ENCODE measurements around the gene NSUN6. TPM values are rescaled to one million over a fixed set of nuclear protein-coding genes. Genes with fewer than 3 reads are reported as not detected.

The NSUN6 gene
- total and polyA plus RNA-seq, 4 donors: 16.3 to 47.6 (median 25.0) TPM

- Histone ChIP-seq H3K36me3 (ENCODE audit: control insufficient read depth in 4 of 4, insufficient read depth in 3 of 4, low read depth in 1 of 4, low read length in 3 of 4) (peaks cover 0 to 6% (median 3%) of the 10 kb centered on the region in 4 donors), H3K27me3 (ENCODE audit: control insufficient read depth in 4 of 4, insufficient read depth in 4 of 4, low read length in 3 of 4) (no peaks in the 10 kb centered on the region), H3K4me3 (ENCODE audit: low read depth in 1 of 3, low read length in 3 of 3) (no peak overlapping the region), H3K9ac (ENCODE audit: low read depth in 1 of 2, low read length in 2 of 2) (no peak overlapping the region), H3K4me1 (ENCODE audit: control insufficient read depth in 4 of 4, insufficient read depth in 4 of 4, low read length in 3 of 4) (no peaks in the 10 kb centered on the region), H3K9me3 (ENCODE audit: control insufficient read depth in 4 of 4, low read length in 3 of 4) (no peaks in the 10 kb centered on the region), H3K27ac (ENCODE audit: low read depth in 1 of 2, low read length in 2 of 2) (no peak overlapping the region)
- DNase-seq (ENCODE audit: low spot score): no peak
- WGBS: 81% methylated on average over 7 of the region's 7 CpGs
- TF ChIP-seq TAF1 (conservative IDR thresholded peaks at IDR 0.05) (no peak), CTCF (IDR thresholded peaks at IDR 0.05; ENCODE audit: low read depth, low read length, missing input control) (no peak), HNF4A (conservative IDR thresholded peaks at IDR 0.05) (no peak), JUND (IDR thresholded peaks at IDR 0.05) (no peak), ATF3 (IDR thresholded peaks at IDR 0.05) (no peak), RXRA (IDR thresholded peaks at IDR 0.05) (no peak), EGR1 (IDR thresholded peaks at IDR 0.05; ENCODE audit: low read depth in 2 of 2) (no peak), MAX (IDR thresholded peaks at IDR 0.05) (no peak), YY1 (IDR thresholded peaks at IDR 0.05) (no peak), RAD21 (IDR thresholded peaks at IDR 0.05) (no peak), FOXA2 (IDR thresholded peaks at IDR 0.05) (no peak), GABPA (IDR thresholded peaks at IDR 0.05 in 1 of 2, conservative IDR thresholded peaks at IDR 0.05 in 1 of 2) (no peak), HNF4G (IDR thresholded peaks at IDR 0.05) (no peak), REST (IDR thresholded peaks at IDR 0.05) (no peak), FOXA1 (IDR thresholded peaks at IDR 0.05) (no peak), SP1 (IDR thresholded peaks at IDR 0.05) (no peak), NR2F2 (IDR thresholded peaks at IDR 0.05) (no peak), ZBTB33 (IDR thresholded peaks at IDR 0.05) (no peak)
These were observed 34.2 kb upstream of the NSUN6 start for GRCh38 chr10:18685555-18685954.
